Measurements from ENCODE around the gene LDLR. TPM values are rescaled to one million over a fixed set of nuclear protein-coding genes. Genes with fewer than 3 reads are reported as not detected.

Gene LDLR
- polyA plus RNA-seq, 2 of the 4 experiments (the other 2 are of a cell fraction): 29.2 to 55.8 TPM

DNA sequence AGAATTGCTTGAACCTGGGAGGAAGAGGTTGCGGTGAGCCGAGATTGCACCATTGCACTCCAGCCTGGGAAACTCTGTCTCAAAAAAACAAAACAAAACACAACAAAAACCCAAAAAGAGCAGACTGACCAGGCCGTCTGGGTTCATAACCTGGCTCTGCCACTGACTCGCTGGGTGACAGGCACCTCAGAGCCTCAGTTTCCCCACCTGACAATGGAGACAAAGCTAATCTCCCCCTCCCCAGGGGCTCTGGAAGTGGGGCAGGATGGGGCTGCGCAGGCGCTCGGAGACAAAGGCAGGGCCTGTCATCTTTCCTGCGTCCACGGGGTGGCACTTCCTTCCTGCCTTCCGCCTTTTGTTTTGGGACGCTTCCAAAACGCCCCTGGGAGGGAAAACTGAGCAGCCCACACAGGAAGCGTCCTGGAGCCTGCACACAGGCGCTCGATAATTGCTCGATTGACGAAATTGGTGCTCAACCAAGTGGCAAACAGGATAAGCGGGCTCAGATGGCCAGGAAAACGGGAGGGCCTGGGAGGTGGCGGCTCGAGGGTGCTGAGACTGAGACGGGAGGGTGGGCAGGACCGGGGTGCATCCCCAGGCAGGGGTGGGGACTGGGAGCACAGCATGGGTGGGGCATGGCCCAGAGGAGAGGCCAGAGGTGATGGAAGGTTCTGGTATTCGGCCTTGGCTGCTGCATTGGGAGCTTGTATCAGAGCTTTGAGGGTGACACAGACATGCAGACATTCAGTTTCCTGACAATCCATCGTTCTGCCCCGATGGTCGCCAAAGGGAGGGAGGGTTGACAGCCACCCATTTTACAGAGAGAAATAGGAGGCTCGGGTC, 48.5 kb downstream of the LDLR start:
- peak overlapping the region; percentile 18; the same call in 1 of the 3 replicates for H3K4me3 ChIP-seq
- peak overlapping the region; percentile 82 for H3K4me2 ChIP-seq
- 2% methylated on average over 19 of the region's 28 CpGs for WGBS (ENCODE audit: missing lambda C conversion rate)
- DNase-seq (ENCODE audit: low read depth in 1 of 2, low spot score in 1 of 2) (peak; percentile 55 to 82), FAIRE-seq (no peak), ATAC-seq (peak; percentile 53 to 64)
- peak overlapping the region; percentile 98 to 100 for H3K27ac ChIP-seq
- H3K4me1 ChIP-seq: peaks cover 44% of the 10 kb centered on the region
- POLR2A ChIA-PET: interaction anchor here (0.5 to 1.8 kb wide), 5 partner anchors 18 to 66 kb away, joined by 3 to 18 read pairs (median 4); partner anchors contain the start of gene KANK2
- H3K9me3 ChIP-seq: no peaks in the 10 kb centered on the region
- CTCF ChIA-PET: interaction anchor here (0.6 to 4.0 kb wide), 25 partner anchors 8 to 345 kb away, joined by 3 to 57 read pairs (median 4); partner anchors contain the start of gene KANK2
- no peak for TF ChIP-seq BCL3 (IDR thresholded peaks at IDR 0.05)
- peak; percentile 85 to 92 for TF ChIP-seq RAD21 (conservative IDR thresholded peaks at IDR 0.05 in 1 of 2, IDR thresholded peaks at IDR 0.05 in 1 of 2)
- TF ChIP-seq CBX8 (IDR thresholded peaks at IDR 0.05): no peak
- TF ChIP-seq HOXB5 (CRISPR knock-in tag; IDR thresholded peaks at IDR 0.05): no peak
- no peak for TF ChIP-seq KDM5A (IDR thresholded peaks at IDR 0.05)
- TF ChIP-seq MAFK (IDR thresholded peaks at IDR 0.05; ENCODE audit: partially characterized antibody): peak; percentile 18
- no peak for TF ChIP-seq HOXA7 (CRISPR knock-in tag; IDR thresholded peaks at IDR 0.05)
- no peak for TF ChIP-seq POLR2AphosphoS2 (conservative IDR thresholded peaks at IDR 0.05; ENCODE audit: low read length)
- TF ChIP-seq ZNF302 (CRISPR knock-in tag; IDR thresholded peaks at IDR 0.05): no peak
- TF ChIP-seq EHF (CRISPR knock-in tag; IDR thresholded peaks at IDR 0.05): no peak
- TF ChIP-seq RARB (CRISPR knock-in tag; IDR thresholded peaks at IDR 0.05): no peak
- no peak for TF ChIP-seq CHD4 (IDR thresholded peaks at IDR 0.05; ENCODE audit: borderline replicate concordance)
- no peak for TF ChIP-seq ESRRA (IDR thresholded peaks at IDR 0.05; ENCODE audit: borderline replicate concordance, low read length)
- TF ChIP-seq, protein P1, sequence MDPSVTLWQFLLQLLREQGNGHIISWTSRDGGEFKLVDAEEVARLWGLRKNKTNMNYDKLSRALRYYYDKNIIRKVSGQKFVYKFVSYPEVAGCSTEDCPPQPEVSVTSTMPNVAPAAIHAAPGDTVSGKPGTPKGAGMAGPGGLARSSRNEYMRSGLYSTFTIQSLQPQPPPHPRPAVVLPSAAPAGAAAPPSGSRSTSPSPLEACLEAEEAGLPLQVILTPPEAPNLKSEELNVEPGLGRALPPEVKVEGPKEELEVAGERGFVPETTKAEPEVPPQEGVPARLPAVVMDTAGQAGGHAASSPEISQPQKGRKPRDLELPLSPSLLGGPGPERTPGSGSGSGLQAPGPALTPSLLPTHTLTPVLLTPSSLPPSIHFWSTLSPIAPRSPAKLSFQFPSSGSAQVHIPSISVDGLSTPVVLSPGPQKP (IDR thresholded peaks at IDR 0.05; ENCODE audit: low read depth, low read length): no peak
- TF ChIP-seq, protein P2, sequence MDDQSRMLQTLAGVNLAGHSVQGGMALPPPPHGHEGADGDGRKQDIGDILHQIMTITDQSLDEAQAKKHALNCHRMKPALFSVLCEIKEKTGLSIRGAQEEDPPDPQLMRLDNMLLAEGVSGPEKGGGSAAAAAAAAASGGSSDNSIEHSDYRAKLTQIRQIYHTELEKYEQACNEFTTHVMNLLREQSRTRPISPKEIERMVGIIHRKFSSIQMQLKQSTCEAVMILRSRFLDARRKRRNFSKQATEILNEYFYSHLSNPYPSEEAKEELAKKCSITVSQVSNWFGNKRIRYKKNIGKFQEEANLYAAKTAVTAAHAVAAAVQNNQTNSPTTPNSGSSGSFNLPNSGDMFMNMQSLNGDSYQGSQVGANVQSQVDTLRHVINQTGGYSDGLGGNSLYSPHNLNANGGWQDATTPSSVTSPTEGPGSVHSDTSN (IDR thresholded peaks at IDR 0.05): peak; percentile 15; the same call in 1 of the 2 replicates
- TF ChIP-seq MAZ (IDR thresholded peaks at IDR 0.05; ENCODE audit: borderline replicate concordance, low read depth, low read length): no peak
- no peak for TF ChIP-seq NPAS2 (CRISPR knock-in tag; IDR thresholded peaks at IDR 0.05; ENCODE audit: borderline replicate concordance)
- TF ChIP-seq MYC (IDR thresholded peaks at IDR 0.05; ENCODE audit: borderline replicate concordance, low read length): no peak
- peak; percentile 47 to 67; a peak in 3 of 5 replicates for TF ChIP-seq JUN (IDR thresholded peaks at IDR 0.05)
- TF ChIP-seq SMC3 (IDR thresholded peaks at IDR 0.05): peak; percentile 90
- TF ChIP-seq NFE2L2 (conservative IDR thresholded peaks at IDR 0.05; ENCODE audit: low read length): no peak
- no peak for TF ChIP-seq ZFP36 (IDR thresholded peaks at IDR 0.05; ENCODE audit: borderline replicate concordance, partially characterized antibody)
- no peak for TF ChIP-seq HDAC2 (IDR thresholded peaks at IDR 0.05)
- TF ChIP-seq ZC3H11A (IDR thresholded peaks at IDR 0.05): no peak
- TF ChIP-seq GATA3 (IDR thresholded peaks at IDR 0.05; ENCODE audit: borderline replicate concordance): no peak
- TF ChIP-seq FOSL2 (IDR thresholded peaks at IDR 0.05): no peak
- no peak for TF ChIP-seq FOSL2 (CRISPR knock-in tag; IDR thresholded peaks at IDR 0.05)
- TF ChIP-seq CTCF (IDR thresholded peaks at IDR 0.05): peak; percentile 76
- no peak for TF ChIP-seq PHF8 (IDR thresholded peaks at IDR 0.05; ENCODE audit: borderline replicate concordance, low read depth)
- TF ChIP-seq, protein P3, sequence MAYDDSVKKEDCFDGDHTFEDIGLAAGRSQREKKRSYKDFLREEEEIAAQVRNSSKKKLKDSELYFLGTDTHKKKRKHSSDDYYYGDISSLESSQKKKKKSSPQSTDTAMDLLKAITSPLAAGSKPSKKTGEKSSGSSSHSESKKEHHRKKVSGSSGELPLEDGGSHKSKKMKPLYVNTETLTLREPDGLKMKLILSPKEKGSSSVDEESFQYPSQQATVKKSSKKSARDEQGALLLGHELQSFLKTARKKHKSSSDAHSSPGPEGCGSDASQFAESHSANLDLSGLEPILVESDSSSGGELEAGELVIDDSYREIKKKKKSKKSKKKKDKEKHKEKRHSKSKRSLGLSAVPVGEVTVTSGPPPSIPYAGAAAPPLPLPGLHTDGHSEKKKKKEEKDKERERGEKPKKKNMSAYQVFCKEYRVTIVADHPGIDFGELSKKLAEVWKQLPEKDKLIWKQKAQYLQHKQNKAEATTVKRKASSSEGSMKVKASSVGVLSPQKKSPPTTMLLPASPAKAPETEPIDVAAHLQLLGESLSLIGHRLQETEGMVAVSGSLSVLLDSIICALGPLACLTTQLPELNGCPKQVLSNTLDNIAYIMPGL (CRISPR knock-in tag; IDR thresholded peaks at IDR 0.05; ENCODE audit: borderline replicate concordance): no peak
- no peak for TF ChIP-seq TFCP2L1 (CRISPR knock-in tag; IDR thresholded peaks at IDR 0.05)
- TF ChIP-seq HES2 (IDR thresholded peaks at IDR 0.05): no peak
- TF ChIP-seq KDM1A (IDR thresholded peaks at IDR 0.05; ENCODE audit: low read depth): no peak
- TF ChIP-seq SREBF2 (IDR thresholded peaks at IDR 0.05): no peak
